SHP77 (cell line): ENCODE data around the gene EFNB3.

Source experiments
- DNase-seq, 2 experiments: peaks; one replicate each; lab custom pipeline; 2025; lab: John Stamatoyannopoulos, UW

The EFNB3 gene

GRCh38 chr17:7700510-7700909 is 4.5 kb upstream of the EFNB3 start:
- DNase-seq, result no peak

GRCh38 chr17:7701681-7702080 is 3.3 kb upstream of the EFNB3 start:
- no peak for DNase-seq

GRCh38 chr17:7702776-7703175 is 2.2 kb upstream of the EFNB3 start:
- DNase-seq, result no peak

- peak; percentile 64 to 82 for DNase-seq
These were observed 1.2 kb upstream of the EFNB3 start for GRCh38 chr17:7703584-7704479.

GRCh38 chr17:7705269-7706255 is 560 bp downstream of the EFNB3 start:
- DNase-seq, result no peak

GRCh38 chr17:7706631-7707354 is 1.8 kb downstream of the EFNB3 start:
- no peak for DNase-seq

GRCh38 chr17:7707446-7707845 is 2.4 kb downstream of the EFNB3 start:
- no peak for DNase-seq

GRCh38 chr17:7707858-7708750 is 3.1 kb downstream of the EFNB3 start:
- no peak for DNase-seq

GRCh38 chr17:7709031-7709430 is 4.0 kb downstream of the EFNB3 start:
- no peak for DNase-seq

GRCh38 chr17:7710301-7710700 is 5.3 kb downstream of the EFNB3 start:
- DNase-seq, result no peak

GRCh38 chr17:7711051-7711755 is 6.2 kb downstream of the EFNB3 start:
- DNase-seq, result peak; percentile 18 to 26

GRCh38 chr17:7712111-7712771 is 7.2 kb downstream of the EFNB3 start:
- peak in 1 of 2 experiments; percentile 13 for DNase-seq

- no peak for DNase-seq
These were observed 8.8 kb downstream of the EFNB3 start for GRCh38 chr17:7713782-7714181.

GRCh38 chr17:7714721-7715594 is 10.0 kb downstream of the EFNB3 start:
- no peak for DNase-seq

- no peak for DNase-seq
These were observed 11.2 kb downstream of the EFNB3 start for GRCh38 chr17:7715936-7716886.

- DNase-seq, result peak; percentile 94 to 97
These were observed 12.1 kb downstream of the EFNB3 start, which contains the start of gene DNAH2 for GRCh38 chr17:7716901-7717755. Gene DNAH2 (plus strand): TSS chr17:7717744. CDS start chr17:7719735, 1,991 bp downstream.
